ENCODE results near the gene ABHD15.

The ABHD15 gene

DNA sequence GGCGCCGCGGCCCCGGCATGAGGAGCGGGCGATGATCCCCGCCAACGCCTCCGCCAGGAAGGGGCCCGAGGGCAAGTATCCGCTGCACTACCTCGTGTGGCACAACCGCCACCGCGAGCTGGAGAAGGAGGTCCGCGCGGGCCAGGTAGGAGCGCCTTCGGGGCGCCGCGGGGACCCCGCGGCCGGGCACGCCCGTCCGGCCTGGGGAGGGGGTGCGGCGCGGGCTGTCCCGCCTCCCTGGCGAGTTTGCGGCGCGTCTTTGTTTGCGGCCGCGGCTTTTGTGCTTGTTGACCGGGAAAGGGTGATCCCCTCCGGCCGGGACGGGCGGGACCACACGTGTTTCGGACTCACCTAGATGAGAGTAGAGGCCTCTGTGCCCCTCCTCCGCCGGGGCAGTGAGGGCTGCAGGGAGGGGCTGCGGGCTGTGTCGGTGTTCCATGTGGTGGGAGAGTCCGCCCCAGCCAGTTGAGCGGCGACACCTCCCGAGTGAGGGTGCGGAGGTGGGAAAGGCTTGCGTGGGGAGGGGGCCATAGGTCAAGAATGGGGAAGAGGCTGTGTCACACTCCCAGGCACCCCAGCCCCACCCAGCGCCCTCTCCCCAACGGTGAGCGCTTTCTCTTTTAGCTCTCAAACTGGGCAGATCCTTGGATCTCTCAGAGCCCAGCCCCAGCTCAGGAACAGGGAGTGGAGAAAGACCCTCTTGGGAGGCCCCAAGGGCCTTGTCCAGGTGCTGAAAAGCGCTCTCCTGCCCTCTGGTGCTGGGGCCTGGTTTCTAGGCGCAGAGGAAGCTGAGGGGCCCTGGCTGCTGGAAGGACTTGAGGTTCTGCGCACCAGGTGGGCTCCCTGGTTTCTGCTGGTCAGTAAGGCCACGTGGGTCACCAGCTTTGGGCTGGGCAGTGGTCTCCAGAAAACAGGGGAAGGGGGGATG, 27.0 kb upstream of the ABHD15 start:
- TF ChIP-seq CTCF (IDR thresholded peaks at IDR 0.05; ENCODE audit: insufficient read depth, missing control alignments) = peak; percentile 38
- no peak for FAIRE-seq

DNA sequence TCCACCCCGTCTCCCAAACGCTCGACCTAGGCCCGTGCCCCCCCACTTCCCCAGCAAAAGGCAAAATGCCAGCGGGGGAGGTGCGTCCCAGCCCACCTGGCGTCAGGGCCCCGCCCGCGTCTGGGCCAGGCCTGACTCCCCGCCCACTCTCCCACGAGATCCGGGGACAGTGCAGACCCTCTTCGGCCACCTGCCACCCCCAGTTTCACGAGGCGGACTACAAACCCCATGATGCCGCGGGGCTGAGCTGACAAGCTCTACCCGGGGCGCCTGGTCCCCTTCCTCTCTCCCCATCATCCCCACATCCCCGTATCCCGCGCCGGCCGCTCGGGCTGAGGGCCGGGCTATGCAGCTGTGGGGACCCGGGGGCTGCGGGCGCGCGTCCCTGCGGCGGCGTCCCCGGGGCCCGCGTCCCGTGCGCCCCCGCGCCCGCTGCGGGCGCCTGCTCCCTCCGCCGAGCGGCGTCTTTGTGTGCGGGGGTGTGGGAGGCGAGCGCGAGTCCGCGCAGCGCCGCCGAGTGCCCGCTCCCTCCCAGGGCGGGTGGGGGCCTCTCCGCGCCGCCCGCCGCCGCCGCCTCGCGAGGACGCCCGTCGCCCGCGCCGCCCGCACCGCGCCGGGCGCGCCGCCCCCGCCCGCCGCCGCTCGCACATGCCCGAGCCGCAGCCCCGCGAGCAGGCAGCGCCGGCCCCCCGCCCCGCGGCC, 26.2 kb upstream of the ABHD15 start, which contains the start of gene ANKRD13B:
Gene ANKRD13B (plus strand): TSS at position 283 of the 702 bp plus-strand sequence. CDS start 490 bp downstream, outside the sequence.
- FAIRE-seq (no peak), DNase-seq (ENCODE audit: insufficient read length, low spot score) (no peak)
- TF ChIP-seq CTCF (IDR thresholded peaks at IDR 0.05; ENCODE audit: insufficient read depth, missing control alignments) = no peak

More for the DNA sequence above, 27.0 kb upstream of the ABHD15 start:
- no peak for DNase-seq (ENCODE audit: insufficient read length, low spot score)

GRCh38 chr17:29591737-29592608, 25.1 kb upstream of the ABHD15 start:
- no peak for FAIRE-seq

GRCh38 chr17:29591146-29591736, 24.4 kb upstream of the ABHD15 start:
- DNase-seq (ENCODE audit: insufficient read length, low spot score) (no peak), FAIRE-seq (no peak)
- TF ChIP-seq CTCF (IDR thresholded peaks at IDR 0.05; ENCODE audit: insufficient read depth, missing control alignments) = no peak

More at GRCh38 chr17:29591737-29592608, 25.1 kb upstream of the ABHD15 start:
- peak; percentile 68 for DNase-seq (ENCODE audit: insufficient read length, low spot score)
- TF ChIP-seq CTCF (IDR thresholded peaks at IDR 0.05; ENCODE audit: insufficient read depth, missing control alignments) = peak; percentile 97

DNA sequence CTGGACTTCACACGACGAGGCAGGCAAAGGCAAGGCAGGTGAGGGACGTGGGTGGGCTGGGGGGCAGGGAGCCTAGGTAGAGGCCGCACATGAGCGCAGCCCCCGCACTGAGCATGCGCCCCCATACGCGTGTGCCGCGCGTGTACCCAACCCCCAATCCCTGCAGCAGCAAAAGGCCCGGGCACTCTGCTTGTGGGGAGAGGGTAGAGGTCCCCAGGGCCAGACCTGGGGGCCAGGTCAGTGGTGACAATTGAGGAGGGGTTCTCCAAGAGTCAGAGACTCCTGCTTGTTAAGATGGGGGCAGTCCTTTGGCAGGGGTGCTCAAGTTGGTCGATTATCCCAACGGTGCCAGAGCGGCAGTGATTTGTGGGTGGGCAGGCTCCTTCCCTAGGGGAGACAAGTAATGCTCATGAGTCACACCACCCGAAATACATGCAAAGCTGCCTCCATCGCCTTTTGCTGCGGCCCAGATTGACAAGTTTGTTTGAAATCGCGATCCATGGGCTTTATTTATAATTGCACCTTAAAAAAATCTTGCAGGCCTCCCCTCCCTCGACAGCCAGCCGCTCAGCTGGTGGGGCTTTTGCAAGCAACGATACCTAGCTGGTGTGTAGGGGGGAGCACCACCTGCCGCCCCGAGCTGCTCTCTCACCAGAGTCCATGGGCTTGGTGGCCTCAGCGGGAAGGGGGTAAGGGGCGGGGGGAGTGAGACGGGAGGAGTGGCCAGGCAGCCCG, 23.7 kb upstream of the ABHD15 start:
- DNase-seq (ENCODE audit: insufficient read length, low spot score) (no peak), FAIRE-seq (no peak)
- no peak for TF ChIP-seq CTCF (IDR thresholded peaks at IDR 0.05; ENCODE audit: insufficient read depth, missing control alignments)

All from D721Med (cell line).